PC-9 (cell line): Measurements from ENCODE around the gene KIAA0232.

Experiments
- CTCF ChIP-seq: fragments of 200-600 bp; sonication (generic); conservative IDR thresholded peaks from 2 replicates; pipeline ENCODE4 v1.6.1; 2017; ENCODE audit warnings: mixed run types, antibody characterized with exemption, mild to moderate bottlenecking, moderate library complexity
- EZH2 ChIP-seq: fragments of 200-600 bp; sonication (generic); IDR thresholded peaks from 2 replicates; pipeline ENCODE4 v1.8.0; 2017; ENCODE audit warnings: antibody characterized with exemption, low read depth

DNA sequence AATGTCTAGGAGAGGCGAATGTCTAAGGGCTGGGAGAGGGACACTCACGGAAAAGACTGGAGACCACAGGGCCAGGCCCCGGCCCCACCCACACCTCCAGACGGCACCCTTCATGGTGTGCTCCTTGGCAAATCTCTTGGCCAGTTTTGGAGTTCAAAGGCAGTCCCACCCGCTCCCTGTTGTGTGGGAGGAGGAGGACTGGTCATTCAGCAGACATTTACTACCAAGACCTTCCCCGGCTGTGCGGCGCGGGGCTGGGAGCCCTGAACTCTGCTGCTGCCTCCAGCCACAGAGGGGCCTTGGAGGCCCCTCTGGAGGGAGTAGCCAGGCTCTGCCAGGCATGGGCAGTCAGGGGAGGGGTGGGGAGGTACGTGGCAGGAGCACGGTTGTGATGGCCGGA is 118.4 kb downstream of the KIAA0232 start:
- no peak for TF ChIP-seq CTCF
- TF ChIP-seq EZH2, result no peak
